SU-DHL-6 (cell line): ENCODE results near the gene DLG2.

Source experiments
- CTCF ChIP-seq: fragments of 200-600 bp; sonication (generic); IDR thresholded peaks from one replicate; pipeline ENCODE4 v1.5.1; 2017; ENCODE audit warnings: antibody characterized with exemption, mild to moderate bottlenecking, low read length, moderate library complexity; ENCODE audit not compliant: insufficient read depth, poor library complexity, severe bottlenecking
- EZH2phosphoT487 ChIP-seq: fragments of 200-600 bp; sonication (generic), shearing (Covaris generic); conservative IDR thresholded peaks from 2 replicates; pipeline ENCODE4 v1.6.1; 2018; ENCODE audit warnings: mild to moderate bottlenecking, antibody characterized with exemption, low read length, moderate library complexity, mixed read lengths

DNA sequence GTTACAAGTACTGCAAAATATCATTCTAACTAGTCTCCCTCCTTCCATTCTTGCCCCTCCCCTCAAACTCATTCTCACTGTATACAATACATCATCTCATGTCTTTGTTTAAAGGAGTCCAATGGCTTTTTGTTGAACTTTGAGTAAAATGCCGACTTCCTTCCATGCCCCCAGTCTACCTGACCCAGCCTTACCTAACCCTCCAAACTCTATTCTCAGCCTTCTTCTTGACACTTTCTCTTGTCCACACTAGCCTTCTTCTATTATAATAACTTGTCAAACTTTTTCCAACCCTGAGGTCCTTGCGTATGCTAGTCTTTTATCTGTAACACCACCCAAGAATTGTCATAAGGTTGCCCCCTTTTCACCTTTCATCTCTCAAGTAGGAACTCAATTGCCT, 1329.6 kb downstream of the DLG2 start:
- TF ChIP-seq CTCF = no peak
- TF ChIP-seq EZH2phosphoT487 = no peak
